H1 (cell line): ENCODE results near the gene TP53I13. TPM values are rescaled to one million over a fixed set of nuclear protein-coding genes. Genes with fewer than 3 reads are reported as not detected.
A peak's percentile ranks its signal among the peaks of the same experiment; 100 is the strongest.

Source experiments
- CTCF ChIA-PET: fragments of 300-600 bp; sonication (Branson Sonifier 250); formaldehyde crosslinking; loops from one replicate; lab custom pipeline; 2021; ENCODE audit not compliant: partially characterized antibody; lab: Charles Lee
- POLR2A ChIA-PET: fragments of 300-600 bp; sonication (Branson Sonifier 250); formaldehyde crosslinking; loops from one replicate; lab custom pipeline; 2021; ENCODE audit warnings: inconsistent platforms; ENCODE audit not compliant: partially characterized antibody; lab: Charles Lee
- DNase-seq, 2 experiments: peaks; one replicate each; pipeline versions ENCODE4 v3.0.0 to v3.0.0-alpha.2; 2010 to 2022; ENCODE audit warnings: low spot score in 2 of 2, low read depth in 1 of 2, mixed read lengths in 1 of 2
- FAIRE-seq: peaks from 2 replicates; lab custom pipeline; 2011; peaks lifted over from hg19 to GRCh38; lab: Jason Lieb, UNC
- H2AFZ ChIP-seq: 2 replicates; pipeline ENCODE4 v1.8.1; 2012; ENCODE audit warnings: low read length, inconsistent platforms
- H2AK5ac ChIP-seq: 2 replicates; pipeline ENCODE4 v1.6.1; 2013; ENCODE audit warnings: low read depth, low read length
- H2BK120ac ChIP-seq: replicated peaks from 2 replicates; pipeline ENCODE3; 2013; ENCODE audit warnings: low read depth, low read length, inconsistent platforms
- H2BK12ac ChIP-seq: 2 replicates; pipeline ENCODE4 v1.6.1; 2013; ENCODE audit warnings: low read depth, low read length
- H2BK15ac ChIP-seq: 2 replicates; pipeline ENCODE4 v1.6.1; 2013; ENCODE audit warnings: low read length
- H2BK20ac ChIP-seq: 2 replicates; pipeline ENCODE4 v1.6.1; 2013; ENCODE audit warnings: low read length
- H2BK5ac ChIP-seq: 2 replicates; pipeline ENCODE4 v1.6.1; 2013; ENCODE audit warnings: low read depth, low read length
- H3K14ac ChIP-seq: 2 replicates; pipeline ENCODE4 v1.6.1; 2013; ENCODE audit warnings: inconsistent platforms; ENCODE audit not compliant: insufficient read length
- H3K18ac ChIP-seq: 2 replicates; pipeline ENCODE4 v1.6.1; 2013; ENCODE audit warnings: low read length; ENCODE audit errors: extremely low read depth
- H3K23ac ChIP-seq: 2 replicates; pipeline ENCODE4 v1.6.1; 2013; ENCODE audit warnings: inconsistent platforms; ENCODE audit not compliant: insufficient read length
- H3K23me2 ChIP-seq: 2 replicates; pipeline ENCODE4 v1.6.1; 2013; ENCODE audit warnings: low read depth, low read length
- H3K27ac ChIP-seq: 2 replicates; pipeline ENCODE4 v1.6.1; 2011; ENCODE audit warnings: low read depth, low read length, inconsistent platforms
- H3K27me3 ChIP-seq, 4 experiments: replicated peaks in 1 of 4; 1 replicate in 1 of 4; 2 replicates in 3 of 4; pipeline versions ENCODE4 v1.6.1 to v1.8.1; 2011 to 2013; ENCODE audit warnings: low read length in 3 of 4, mild to moderate bottlenecking in 3 of 4, inconsistent platforms in 2 of 4, mixed read lengths in 2 of 4, moderate library complexity in 1 of 4; ENCODE audit not compliant: control insufficient read depth in 3 of 4, insufficient read depth in 3 of 4; ENCODE audit errors: extremely low read depth in 1 of 4
- H3K36me3 ChIP-seq, 4 experiments: 2 replicates each; pipeline versions ENCODE4 v1.6.1 to v1.8.1; 2011 to 2013; ENCODE audit warnings: mild to moderate bottlenecking in 4 of 4, low read length in 3 of 4, moderate library complexity in 2 of 4, control low read depth in 1 of 4, inconsistent platforms in 1 of 4; ENCODE audit not compliant: insufficient read depth in 4 of 4, control insufficient read depth in 2 of 4
- H3K4ac ChIP-seq: replicated peaks from 2 replicates; pipeline ENCODE3; 2013; ENCODE audit warnings: low read length, low read depth, mixed read lengths, inconsistent platforms; ENCODE audit not compliant: insufficient read length
- H3K4me1 ChIP-seq, 4 experiments: replicated peaks in 1 of 4; 1 replicate in 1 of 4; 2 replicates in 3 of 4; pipeline versions ENCODE4 v1.6.1 to v1.8.1; 2011 to 2013; ENCODE audit warnings: low read length in 3 of 4, inconsistent platforms in 2 of 4, mixed read lengths in 1 of 4; ENCODE audit not compliant: insufficient read depth in 4 of 4, control insufficient read depth in 3 of 4
- H3K4me2 ChIP-seq, 2 experiments: 2 replicates each; pipeline versions ENCODE4 v1.6.1 to v1.8.1; 2011 to 2013; ENCODE audit warnings: low read depth in 2 of 2, low read length in 2 of 2, control low read depth in 1 of 2, inconsistent platforms in 1 of 2, mild to moderate bottlenecking in 1 of 2; ENCODE audit not compliant: insufficient read depth in 1 of 2
- H3K4me3 ChIP-seq, 4 experiments: fragments of 200-600, 300-600 bp in 1 of 4; sonication (generic), shearing (Covaris generic), sonication (Bioruptor Twin) in 1 of 4; 2 replicates each; pipeline versions ENCODE4 v1.5.1 to v1.8.1; 2011 to 2016; ENCODE audit warnings: low read length in 4 of 4, low read depth in 3 of 4, control low read depth in 2 of 4, inconsistent platforms in 2 of 4, mild to moderate bottlenecking in 2 of 4, mixed read lengths in 1 of 4, moderate library complexity in 1 of 4; ENCODE audit not compliant: insufficient read depth in 2 of 4; ENCODE audit errors: extremely low read depth in 1 of 4
- H3K56ac ChIP-seq: replicated peaks from 2 replicates; pipeline ENCODE3; 2013; ENCODE audit warnings: low read depth, mild to moderate bottlenecking, mixed read lengths, low read length, inconsistent platforms; ENCODE audit not compliant: insufficient read length
- H3K79me1 ChIP-seq: 2 replicates; pipeline ENCODE4 v1.6.1; 2013; ENCODE audit warnings: low read depth, low read length, control low read depth
- H3K79me2 ChIP-seq, 2 experiments: 2 replicates each; pipeline versions ENCODE4 v1.6.1 to v1.8.1; 2012 to 2013; ENCODE audit warnings: low read length in 2 of 2, mild to moderate bottlenecking in 2 of 2, inconsistent platforms in 1 of 2; ENCODE audit not compliant: insufficient read depth in 2 of 2, control insufficient read depth in 1 of 2
- H3K9ac ChIP-seq, 4 experiments: replicated peaks in 1 of 4; 1 replicate in 1 of 4; 2 replicates in 3 of 4; pipeline versions ENCODE4 v1.6.1 to v1.8.1; 2011 to 2013; ENCODE audit warnings: low read depth in 3 of 4, low read length in 3 of 4, control low read depth in 2 of 4, mild to moderate bottlenecking in 2 of 4, moderate library complexity in 2 of 4, inconsistent platforms in 1 of 4; ENCODE audit errors: extremely low read depth in 1 of 4
- H3K9me3 ChIP-seq, 2 experiments: 2 replicates each; pipeline versions ENCODE4 v1.6.1 to v1.8.1; 2012 to 2013; ENCODE audit warnings: mild to moderate bottlenecking in 2 of 2, moderate library complexity in 2 of 2, control low read depth in 1 of 2, inconsistent platforms in 1 of 2, low read depth in 1 of 2, low read length in 1 of 2, mixed read lengths in 1 of 2; ENCODE audit not compliant: insufficient read depth in 2 of 2
- H4K20me1 ChIP-seq, 2 experiments: replicated peaks in 1 of 2; 2 replicates each; pipeline versions ENCODE3 to v1.8.1; 2011 to 2013; ENCODE audit warnings: inconsistent platforms in 2 of 2, low read length in 2 of 2, mild to moderate bottlenecking in 1 of 2; ENCODE audit not compliant: insufficient read depth in 2 of 2, control insufficient read depth in 1 of 2
- H4K5ac ChIP-seq: 2 replicates; pipeline ENCODE4 v1.6.1; 2013; ENCODE audit warnings: low read length, low read depth, mixed read lengths, inconsistent platforms; ENCODE audit not compliant: insufficient read length
- H4K8ac ChIP-seq: 2 replicates; pipeline ENCODE4 v1.8.0; 2013; ENCODE audit warnings: mild to moderate bottlenecking, moderate library complexity, low read length, inconsistent platforms; ENCODE audit not compliant: insufficient read depth; ENCODE audit errors: extremely low read depth
- H4K91ac ChIP-seq: replicated peaks from 2 replicates; pipeline ENCODE3; 2013; ENCODE audit warnings: low read length, mixed read lengths, inconsistent platforms; ENCODE audit not compliant: insufficient read length
- MAX ChIP-seq: IDR thresholded peaks from 2 replicates; pipeline ENCODE4 v1.6.1; 2012; ENCODE audit warnings: inconsistent platforms
- WGBS, 2 experiments: shearing (Covaris generic) in 1 of 2; methylation state at CpG; one replicate each; pipeline versions ENCODE4 v1.1.6 to v1.1.7; 2013 to 2015; ENCODE audit warnings: low lambda C conversion rate in 2 of 2, mixed read lengths in 2 of 2, inconsistent platforms in 1 of 2, low coverage in 1 of 2, missing lambda C conversion rate in 1 of 2; ENCODE audit not compliant: insufficient replicate concordance in 2 of 2, insufficient coverage in 1 of 2, insufficient read length in 1 of 2; ENCODE audit errors: extremely low coverage in 1 of 2, missing lambda C conversion rate in 1 of 2; 5-methylcytosine and 5-hydroxymethylcytosine counted together
- polyA plus RNA-seq, 7 experiments: library from polyadenylated mRNA; depleted of rRNA in 3 of 7; stranded (reverse) in 5 of 7; unstranded in 2 of 7; fragments of >200 nt in 5 of 7; fragments of 200-250 nt in 2 of 7; gene quantifications; 1 replicate in 5 of 7; 2 replicates in 1 of 7; 4 replicates in 1 of 7; pipeline versions ENCODE4 v1.2.1 to v1.2.3, GENCODE V29; 2011 to 2013; ENCODE audit warnings: missing spikeins in 2 of 7, mixed read lengths in 2 of 7
- total RNA-seq: library from RNA; stranded (reverse); fragmentation: NEBNext Ultra II Directional; extraction: Animal tissue kit (Norgen Biotek cat#: 25700); gene quantifications from 2 replicates; pipeline ENCODE4 v1.2.1, GENCODE V29; 2021

The TP53I13 gene
- total and polyA plus RNA-seq, 2 of the 8 experiments (the other 6 are each of a cell fraction or from before 2014, with no cell fraction given) = 22.4 to 35.7 TPM

GRCh38 chr17:29596811-29597210 is 28.3 kb downstream of the TP53I13 start:
- CTCF ChIA-PET = interaction anchor here (0.6 to 8.1 kb wide), 11 partner anchors 12 to 334 kb away, joined by 3 to 74 read pairs (median 4); no protein-coding TSS in a partner anchor
- Histone ChIP-seq H3K4me2 (peak overlapping the region; percentile 57 to 75), H2BK120ac (peak overlapping the region; percentile 34), H3K4me3 (peak overlapping the region in 1 of 4 experiments; percentile 20; a peak in 1 of 8 replicates), H2BK5ac (peak overlapping the region; percentile 93), H3K4ac (peak overlapping the region; percentile 91), H4K8ac (no peak overlapping the region), H3K23ac (peak overlapping the region; percentile 72), H2AK5ac (peak overlapping the region; percentile 85), H3K23me2 (peaks cover 15% of the 10 kb centered on the region), H3K79me1 (peaks cover 9% of the 10 kb centered on the region), H3K27ac (no peak overlapping the region), H4K91ac (peak overlapping the region; percentile 93)
- peak in 1 of 2 experiments; percentile 61 for DNase-seq
- peak; percentile 45 for FAIRE-seq
- no peak for TF ChIP-seq MAX
- TF ChIP-seq, all 59 proteins: peak for 0
- H2AFZ ChIP-seq = no peak overlapping the region
- no peaks in the 10 kb centered on the region for H3K36me3 ChIP-seq
- no peaks in the 10 kb centered on the region for H3K27me3 ChIP-seq
- 57% methylated on average over 6 of the region's 9 CpGs; no CpG with 5 or more reads in 1 of the 2 experiments for WGBS, 2 experiments
- H3K18ac ChIP-seq = peak overlapping the region; percentile 97
- no peak overlapping the region for H3K56ac ChIP-seq
- peaks cover 10 to 48% (median 32%) of the 10 kb centered on the region in 4 experiments for H3K4me1 ChIP-seq
- H2BK15ac ChIP-seq = peak overlapping the region; percentile 98
- H3K9ac ChIP-seq = no peak overlapping the region; a peak in 1 of 7 replicates
- H4K5ac ChIP-seq = peak overlapping the region; percentile 48
- peak overlapping the region; percentile 0 for H3K14ac ChIP-seq
- no peaks in the 10 kb centered on the region for H3K9me3 ChIP-seq
- peaks cover 0 to 45% of the 10 kb centered on the region in 2 experiments; a peak in 2 of 4 replicates for H3K79me2 ChIP-seq
- H4K20me1 ChIP-seq = peaks cover 0 to 20% of the 10 kb centered on the region in 2 experiments
- H2BK20ac ChIP-seq = peak overlapping the region; percentile 88
- H2BK12ac ChIP-seq = peak overlapping the region; percentile 98; the same call in 1 of the 2 replicates
- POLR2A ChIA-PET = interaction anchor here (0.6 to 1.3 kb wide), 5 partner anchors 8 to 121 kb away, joined by 3 read pairs; partner anchors contain the start of gene GIT1
